Body of pancreas (tissue), 4 donors: ENCODE data around the gene DDIT3.

Experiments
- POLR2A ChIP-seq, 3 donors: fragments of 450-650 bp; IDR thresholded peaks; one replicate each; pipeline ENCODE4 v1.6.1; 2016; ENCODE audit warnings: antibody characterized with exemption in 3 of 3, mild to moderate bottlenecking in 2 of 3
- TF ChIP-seq, protein P1 (sequence below), 7 experiments: fragments of 450-650 bp in 4 of 7; fragments of 200-600 bp in 3 of 7; sonication (generic) in 3 of 7; IDR thresholded peaks; one replicate each; pipeline ENCODE4 v1.5.1; 2016 to 2019; ENCODE audit warnings: antibody characterized with exemption in 7 of 7

DNA sequence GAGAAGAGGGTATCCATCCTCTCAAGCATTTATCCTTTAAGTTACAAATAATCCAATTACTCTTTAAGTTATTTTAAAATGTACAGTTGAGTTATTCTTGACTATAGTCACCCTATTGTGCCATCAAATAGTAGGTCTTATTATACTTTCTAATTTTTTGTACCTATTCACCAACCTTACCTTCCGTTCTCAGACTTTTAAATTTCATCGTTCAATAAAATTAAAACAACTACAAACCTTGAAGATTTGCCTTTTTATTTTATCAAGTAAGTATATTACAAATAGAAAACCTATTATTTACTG, 27.6 kb upstream of the DDIT3 start:
- TF ChIP-seq, protein P1, sequence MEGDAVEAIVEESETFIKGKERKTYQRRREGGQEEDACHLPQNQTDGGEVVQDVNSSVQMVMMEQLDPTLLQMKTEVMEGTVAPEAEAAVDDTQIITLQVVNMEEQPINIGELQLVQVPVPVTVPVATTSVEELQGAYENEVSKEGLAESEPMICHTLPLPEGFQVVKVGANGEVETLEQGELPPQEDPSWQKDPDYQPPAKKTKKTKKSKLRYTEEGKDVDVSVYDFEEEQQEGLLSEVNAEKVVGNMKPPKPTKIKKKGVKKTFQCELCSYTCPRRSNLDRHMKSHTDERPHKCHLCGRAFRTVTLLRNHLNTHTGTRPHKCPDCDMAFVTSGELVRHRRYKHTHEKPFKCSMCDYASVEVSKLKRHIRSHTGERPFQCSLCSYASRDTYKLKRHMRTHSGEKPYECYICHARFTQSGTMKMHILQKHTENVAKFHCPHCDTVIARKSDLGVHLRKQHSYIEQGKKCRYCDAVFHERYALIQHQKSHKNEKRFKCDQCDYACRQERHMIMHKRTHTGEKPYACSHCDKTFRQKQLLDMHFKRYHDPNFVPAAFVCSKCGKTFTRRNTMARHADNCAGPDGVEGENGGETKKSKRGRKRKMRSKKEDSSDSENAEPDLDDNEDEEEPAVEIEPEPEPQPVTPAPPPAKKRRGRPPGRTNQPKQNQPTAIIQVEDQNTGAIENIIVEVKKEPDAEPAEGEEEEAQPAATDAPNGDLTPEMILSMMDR (IDR thresholded peaks at IDR 0.05) = no peak
- TF ChIP-seq POLR2A (IDR thresholded peaks at IDR 0.05) = no peak
